ENCODE results near the gene P2RX6. TPM values are rescaled to one million over a fixed set of nuclear protein-coding genes. Genes with fewer than 3 reads are reported as not detected.

Gene P2RX6
- polyA plus RNA-seq, 1 donor (not counting 4 experiments of a cell fraction or from before 2014, with no cell fraction given): 0.87 TPM

GRCh38 chr22:21041937-21042336 lies 27.0 kb downstream of the P2RX6 start:
- DNase-seq (ENCODE audit: low read depth, low spot score): no peak
- TF ChIP-seq EZH2 (IDR thresholded peaks at IDR 0.05; ENCODE audit: low read length) (no peak), CTCF (optimal IDR thresholded peaks at IDR 0.05 in 1 of 3, IDR thresholded peaks at IDR 0.05 in 1 of 3, conservative IDR thresholded peaks at IDR 0.05 in 1 of 3; ENCODE audit: extremely low read depth in 1 of 3, insufficient read depth in 2 of 3, low read length in 3 of 3) (no peak)
- Histone ChIP-seq H3K9me3 (ENCODE audit: control insufficient read depth, low read depth, low read length) (no peaks in the 10 kb centered on the region), H4K20me1 (ENCODE audit: control insufficient read depth, extremely low read depth, insufficient read depth, low read length) (no peaks in the 10 kb centered on the region), H3K9ac (ENCODE audit: control insufficient read depth, extremely low read depth, insufficient read depth, low read length) (no peak overlapping the region), H2AFZ (ENCODE audit: control insufficient read depth, low read length) (no peak overlapping the region), H3K27ac (ENCODE audit: control insufficient read depth, insufficient read depth, low read length) (no peak overlapping the region), H3K4me1 (ENCODE audit: control insufficient read depth, extremely low read depth, insufficient read depth, low read length) (peaks cover 27% of the 10 kb centered on the region), H3K9me1 (ENCODE audit: control insufficient read depth, extremely low read depth, insufficient read depth, low read length) (no peaks in the 10 kb centered on the region), H3K4me2 (ENCODE audit: control insufficient read depth, extremely low read depth, insufficient read depth, low read depth, low read length) (no peak overlapping the region), H3K36me3 (ENCODE audit: control insufficient read depth in 2 of 2, extremely low read depth in 1 of 2, insufficient read depth in 2 of 2, low read length in 2 of 2) (no peaks in the 10 kb centered on the region), H3K79me2 (ENCODE audit: control insufficient read depth, insufficient read depth, low read length) (no peaks in the 10 kb centered on the region), H3K4me3 (ENCODE audit: control insufficient read depth in 2 of 3, extremely low read depth in 1 of 3, insufficient read depth in 2 of 3, low read depth in 1 of 3, low read length in 3 of 3) (no peak overlapping the region), H3K27me3 (ENCODE audit: control insufficient read depth, extremely low read depth, insufficient read depth, low read length) (no peaks in the 10 kb centered on the region)
- FAIRE-seq: no peak
- dilution Hi-C loops (cut with MboI; ENCODE audit: extremely low pct_ligation_motif_present, low sequenced_read_pairs): no loop called here

GRCh38 chr22:21042978-21043859 lies 28.3 kb downstream of the P2RX6 start:
- no peaks in the 10 kb centered on the region for H3K9me1 ChIP-seq (ENCODE audit: control insufficient read depth, extremely low read depth, insufficient read depth, low read length)
- TF ChIP-seq EZH2 (IDR thresholded peaks at IDR 0.05; ENCODE audit: low read length) (no peak), CTCF (optimal IDR thresholded peaks at IDR 0.05 in 1 of 3, IDR thresholded peaks at IDR 0.05 in 1 of 3, conservative IDR thresholded peaks at IDR 0.05 in 1 of 3; ENCODE audit: extremely low read depth in 1 of 3, insufficient read depth in 2 of 3, low read length in 3 of 3) (no peak)
- H3K27me3 ChIP-seq (ENCODE audit: control insufficient read depth, extremely low read depth, insufficient read depth, low read length): no peaks in the 10 kb centered on the region
- no peaks in the 10 kb centered on the region for H3K79me2 ChIP-seq (ENCODE audit: control insufficient read depth, insufficient read depth, low read length)
- H3K9ac ChIP-seq (ENCODE audit: control insufficient read depth, extremely low read depth, insufficient read depth, low read length): no peak overlapping the region
- no peak overlapping the region for H2AFZ ChIP-seq (ENCODE audit: control insufficient read depth, low read length)
- no peak for FAIRE-seq
- dilution Hi-C loops (cut with MboI; ENCODE audit: extremely low pct_ligation_motif_present, low sequenced_read_pairs): no loop called here
- DNase-seq (ENCODE audit: low read depth, low spot score): no peak
- H3K27ac ChIP-seq (ENCODE audit: control insufficient read depth, insufficient read depth, low read length): no peak overlapping the region
- H3K4me1 ChIP-seq (ENCODE audit: control insufficient read depth, extremely low read depth, insufficient read depth, low read length): peaks cover 18% of the 10 kb centered on the region
- H4K20me1 ChIP-seq (ENCODE audit: control insufficient read depth, extremely low read depth, insufficient read depth, low read length): no peaks in the 10 kb centered on the region
- H3K4me3 ChIP-seq (ENCODE audit: control insufficient read depth in 2 of 3, extremely low read depth in 1 of 3, insufficient read depth in 2 of 3, low read depth in 1 of 3, low read length in 3 of 3): no peak overlapping the region
- no peaks in the 10 kb centered on the region for H3K9me3 ChIP-seq (ENCODE audit: control insufficient read depth, low read depth, low read length)
- H3K36me3 ChIP-seq (ENCODE audit: control insufficient read depth in 2 of 2, extremely low read depth in 1 of 2, insufficient read depth in 2 of 2, low read length in 2 of 2): no peaks in the 10 kb centered on the region
- H3K4me2 ChIP-seq (ENCODE audit: control insufficient read depth, extremely low read depth, insufficient read depth, low read depth, low read length): no peak overlapping the region
